ENCODE measurements around the gene PSMB2. TPM values are rescaled to one million over a fixed set of nuclear protein-coding genes. Genes with fewer than 3 reads are reported as not detected.

Gene PSMB2
- total RNA-seq: 18.0 and 31.3 TPM in 2 replicates

GRCh38 chr1:35641233-35641866 is at the start of gene PSMB2:
Gene PSMB2, minus strand, starts transcription at chr1:35641526. Its CDS starts 94 bp downstream, at chr1:35641432.

DNA sequence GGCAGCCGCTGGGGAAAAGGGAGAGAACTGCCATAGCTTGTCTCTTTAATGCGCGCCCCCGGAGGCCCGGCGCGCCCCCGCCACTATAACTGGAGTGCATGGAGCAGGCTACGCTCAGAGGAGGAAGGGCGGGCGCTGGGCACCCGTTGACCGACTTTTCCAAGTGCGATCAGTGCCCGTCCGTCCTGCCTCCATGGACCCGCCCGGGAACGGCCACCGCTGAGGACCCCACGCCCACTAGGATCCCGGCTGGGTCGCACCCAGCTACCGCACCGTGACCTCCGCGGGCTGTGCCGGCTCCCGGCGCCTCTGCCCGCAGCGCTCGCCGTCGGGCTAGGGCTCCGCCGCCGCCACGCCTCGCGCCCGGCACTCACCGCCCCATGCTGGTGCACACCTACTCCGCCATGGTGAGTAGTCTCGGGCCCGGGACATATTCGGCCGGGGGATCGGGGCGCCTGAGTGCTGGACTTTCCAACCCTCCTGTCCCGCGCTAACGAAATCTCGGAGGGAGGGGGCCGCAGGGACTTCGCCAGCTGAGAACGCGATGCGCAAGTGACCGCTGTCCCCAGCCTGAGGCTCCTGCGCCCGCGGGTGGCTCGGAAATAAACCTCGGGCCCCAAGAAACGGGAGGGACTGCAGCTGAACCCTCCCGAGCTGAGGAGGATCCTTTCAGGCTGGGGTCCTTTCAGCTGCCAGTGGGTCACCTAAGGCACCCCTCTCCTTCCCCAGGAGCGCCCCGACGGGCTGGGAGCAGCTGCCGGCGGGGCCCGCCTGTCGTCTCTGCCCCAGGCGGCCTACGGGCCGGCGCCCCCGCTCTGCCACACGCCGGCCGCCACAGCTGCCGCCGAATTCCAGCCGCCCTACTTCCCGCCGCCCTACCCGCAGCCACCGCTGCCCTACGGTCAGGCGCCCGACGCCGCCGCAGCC is 67.9 kb downstream of the PSMB2 start, which contains the start of gene TFAP2E:
Gene TFAP2E (plus strand): TSS at position 117 of the 927 bp plus-strand sequence. CDS start 264 bp downstream, at position 381.

DNA sequence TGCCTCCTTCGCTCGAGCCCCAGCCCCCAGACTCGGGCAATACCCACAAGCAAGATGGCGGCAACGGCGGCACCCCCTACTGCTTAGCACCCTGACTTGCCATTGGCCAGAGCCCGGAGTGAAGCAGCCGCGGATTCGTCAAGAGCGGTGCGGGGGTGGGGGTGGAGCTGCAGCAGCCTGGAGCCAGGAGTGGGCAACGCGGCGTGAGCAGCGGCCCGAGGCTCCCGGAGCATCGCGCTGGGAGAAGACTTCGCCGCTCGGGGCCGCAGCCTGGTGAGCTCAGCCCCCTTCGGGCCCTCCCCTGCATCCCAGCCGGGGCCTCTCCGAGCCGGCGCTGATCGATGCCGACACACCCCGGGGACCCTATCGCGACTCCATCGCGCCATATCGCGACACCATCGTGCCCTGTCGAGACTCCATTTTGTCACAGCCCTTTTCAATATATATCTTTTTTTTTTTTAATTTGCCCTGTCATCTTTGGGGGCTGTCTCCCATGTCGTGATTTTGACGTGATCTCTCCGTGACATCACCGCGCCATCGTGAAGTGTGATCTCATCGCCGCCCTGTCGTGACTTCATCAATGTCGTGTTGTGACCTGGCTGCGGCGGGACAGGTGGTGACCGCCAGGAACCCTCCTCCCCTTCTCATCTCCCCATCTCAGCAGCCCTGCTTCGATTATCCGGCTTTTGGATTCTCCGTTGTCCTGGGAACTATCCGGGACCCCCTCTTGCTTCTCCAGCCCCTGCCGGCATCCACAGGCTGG is 83.5 kb downstream of the PSMB2 start, which contains the start of gene NCDN:
Gene NCDN (plus strand): TSS at position 189 of the 763 bp plus-strand sequence. CDS start 392 bp downstream, at position 581.

GRCh38 chr1:35557118-35557610 is 84.2 kb downstream of the PSMB2 start, which contains the start of gene KIAA0319L:
Gene KIAA0319L, minus strand, starts transcription at chr1:35557403. Its CDS starts 2,912 bp downstream, at chr1:35554491.

Other genes starting within 250 kb of the PSMB2 start
- 68.8 and 73.6 TPM in 2 replicates for gene KIAA0319L, start 84.1 kb downstream of the PSMB2 start, total RNA-seq
- 30.8 and 61.4 TPM in 2 replicates for gene NCDN, start 83.7 kb downstream of the PSMB2 start, total RNA-seq
- gene TFAP2E, start 68.2 kb downstream of the PSMB2 start, total RNA-seq: 0.33 and 0.44 TPM in 2 replicates
- gene C1orf216, start 77.4 kb upstream of the PSMB2 start, total RNA-seq: 19.5 and 20.9 TPM in 2 replicates
- gene CLSPN, start 128.5 kb upstream of the PSMB2 start, total RNA-seq: 2.2 and 12.5 TPM in 2 replicates
- 16.1 and 21.5 TPM in 2 replicates for gene AGO4, start 166.5 kb upstream of the PSMB2 start, total RNA-seq
- gene AGO1, start 241.7 kb upstream of the PSMB2 start, total RNA-seq: 14.6 and 16.1 TPM in 2 replicates